Progenitor cell of endocrine pancreas (in vitro differentiated cells): Measurements from ENCODE around the gene HTR3B. TPM values are rescaled to one million over a fixed set of nuclear protein-coding genes. Genes with fewer than 3 reads are reported as not detected.

ENCODE experiments used
- DNase-seq: peaks from one replicate; pipeline ENCODE4 v3.0.0; 2021; ENCODE audit warnings: low spot score; ENCODE audit not compliant: unreplicated experiment
- H3K27ac Mint-ChIP-seq: 2 replicates; pipeline ENCODE4 v1.8.0; 2021; ENCODE audit warnings: mild to moderate bottlenecking, moderate library complexity, mixed read lengths
- H3K27me3 Mint-ChIP-seq: 2 replicates; pipeline ENCODE4 v1.8.0; 2021; ENCODE audit warnings: mixed read lengths
- H3K36me3 Mint-ChIP-seq: 2 replicates; pipeline ENCODE4 v1.8.0; 2022; ENCODE audit warnings: mixed read lengths; ENCODE audit not compliant: insufficient read depth
- H3K4me1 Mint-ChIP-seq: 2 replicates; pipeline ENCODE4 v1.8.0; 2021; ENCODE audit warnings: low read depth, mixed read lengths
- H3K4me3 Mint-ChIP-seq: 2 replicates; pipeline ENCODE4 v1.8.0; 2021; ENCODE audit warnings: low read depth, mild to moderate bottlenecking, moderate library complexity, mixed read lengths
- H3K9me3 Mint-ChIP-seq: 2 replicates; pipeline ENCODE4 v1.8.0; 2021; ENCODE audit warnings: low read depth, mixed read lengths
- total RNA-seq: library from RNA; stranded (reverse); gene quantifications from 2 replicates; pipeline ENCODE4 v1.2.1, GENCODE V29; 2021
- TF ChIP-seq, protein P1 (sequence below): fragments of 200-600 bp; sonication (generic); IDR thresholded peaks from one replicate; pipeline ENCODE4 v1.5.0; 2021; ENCODE audit warnings: antibody characterized with exemption, mild to moderate bottlenecking; ENCODE audit not compliant: unreplicated experiment

HTR3B gene
- total RNA-seq, 1 donor from 2014 or later: not detected

DNA sequence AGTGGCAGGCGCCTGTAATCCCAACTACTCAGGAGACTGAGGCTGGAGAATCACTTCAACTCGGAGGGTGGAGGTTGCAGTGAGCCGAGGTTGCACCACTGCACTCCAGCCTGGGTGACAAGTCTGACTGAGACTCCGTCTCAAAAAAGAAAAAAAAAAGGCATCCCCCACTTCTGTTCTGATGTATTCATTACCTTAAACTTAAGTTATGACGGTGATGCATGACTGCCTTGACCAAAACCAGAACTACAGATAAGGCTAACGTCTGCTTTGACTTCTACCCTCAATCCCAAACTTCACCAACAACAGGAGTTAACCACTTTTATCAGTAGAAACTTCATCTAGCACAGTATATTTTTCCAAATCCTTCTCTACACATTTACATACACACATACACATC is 80.2 kb downstream of the HTR3B start:
- DNase-seq: no peak
- H3K4me3 Mint-ChIP-seq: no peak overlapping the region
- no peaks in the 10 kb centered on the region for H3K9me3 Mint-ChIP-seq
- H3K27me3 Mint-ChIP-seq: peaks cover 57% of the 10 kb centered on the region
- no peak overlapping the region for H3K27ac Mint-ChIP-seq
- TF ChIP-seq, protein P1, sequence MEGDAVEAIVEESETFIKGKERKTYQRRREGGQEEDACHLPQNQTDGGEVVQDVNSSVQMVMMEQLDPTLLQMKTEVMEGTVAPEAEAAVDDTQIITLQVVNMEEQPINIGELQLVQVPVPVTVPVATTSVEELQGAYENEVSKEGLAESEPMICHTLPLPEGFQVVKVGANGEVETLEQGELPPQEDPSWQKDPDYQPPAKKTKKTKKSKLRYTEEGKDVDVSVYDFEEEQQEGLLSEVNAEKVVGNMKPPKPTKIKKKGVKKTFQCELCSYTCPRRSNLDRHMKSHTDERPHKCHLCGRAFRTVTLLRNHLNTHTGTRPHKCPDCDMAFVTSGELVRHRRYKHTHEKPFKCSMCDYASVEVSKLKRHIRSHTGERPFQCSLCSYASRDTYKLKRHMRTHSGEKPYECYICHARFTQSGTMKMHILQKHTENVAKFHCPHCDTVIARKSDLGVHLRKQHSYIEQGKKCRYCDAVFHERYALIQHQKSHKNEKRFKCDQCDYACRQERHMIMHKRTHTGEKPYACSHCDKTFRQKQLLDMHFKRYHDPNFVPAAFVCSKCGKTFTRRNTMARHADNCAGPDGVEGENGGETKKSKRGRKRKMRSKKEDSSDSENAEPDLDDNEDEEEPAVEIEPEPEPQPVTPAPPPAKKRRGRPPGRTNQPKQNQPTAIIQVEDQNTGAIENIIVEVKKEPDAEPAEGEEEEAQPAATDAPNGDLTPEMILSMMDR: no peak
- H3K36me3 Mint-ChIP-seq: no peaks in the 10 kb centered on the region
- H3K4me1 Mint-ChIP-seq: no peaks in the 10 kb centered on the region

DNA sequence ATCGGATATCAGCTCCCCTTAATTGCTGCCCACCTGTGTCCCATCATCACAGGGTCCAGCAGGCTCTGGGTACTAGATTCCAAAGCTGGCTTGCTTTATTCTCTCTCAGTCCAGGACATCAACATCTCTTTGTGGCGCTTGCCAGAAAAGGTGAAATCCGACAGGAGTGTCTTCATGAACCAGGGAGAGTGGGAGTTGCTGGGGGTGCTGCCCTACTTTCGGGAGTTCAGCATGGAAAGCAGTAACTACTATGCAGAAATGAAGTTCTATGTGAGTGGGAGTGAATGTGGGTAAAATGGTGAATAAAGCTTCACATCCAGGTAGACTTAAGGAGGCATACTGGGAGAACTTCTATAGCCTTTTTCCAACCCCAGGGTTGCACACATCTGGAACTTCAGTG is 81.3 kb downstream of the HTR3B start:
- Mint-ChIP-seq H3K27ac (no peak overlapping the region), H3K4me3 (no peak overlapping the region), H3K9me3 (no peaks in the 10 kb centered on the region), H3K4me1 (no peaks in the 10 kb centered on the region), H3K36me3 (no peaks in the 10 kb centered on the region), H3K27me3 (peaks cover 49% of the 10 kb centered on the region)
- TF ChIP-seq, protein P1: no peak
- DNase-seq: no peak

GRCh38 chr11:113986351-113987140 is 82.0 kb downstream of the HTR3B start:
- no peaks in the 10 kb centered on the region for H3K9me3 Mint-ChIP-seq
- no peak for DNase-seq
- H3K4me1 Mint-ChIP-seq: no peaks in the 10 kb centered on the region
- peaks cover 46% of the 10 kb centered on the region for H3K27me3 Mint-ChIP-seq
- no peak overlapping the region for H3K27ac Mint-ChIP-seq
- H3K4me3 Mint-ChIP-seq: no peak overlapping the region
- TF ChIP-seq, protein P1: no peak
- H3K36me3 Mint-ChIP-seq: no peaks in the 10 kb centered on the region

- H3K9me3 Mint-ChIP-seq: no peaks in the 10 kb centered on the region
- H3K27me3 Mint-ChIP-seq: peaks cover 54% of the 10 kb centered on the region
- H3K4me1 Mint-ChIP-seq: no peaks in the 10 kb centered on the region
- H3K4me3 Mint-ChIP-seq: no peak overlapping the region
- no peak overlapping the region for H3K27ac Mint-ChIP-seq
- H3K36me3 Mint-ChIP-seq: no peaks in the 10 kb centered on the region
- TF ChIP-seq, protein P1: no peak
- DNase-seq: no peak
Observed at GRCh38 chr11:113989381-113989780, 84.8 kb downstream of the HTR3B start.

- H3K27ac Mint-ChIP-seq: no peak overlapping the region
- no peak for DNase-seq
- no peak overlapping the region for H3K4me3 Mint-ChIP-seq
- no peaks in the 10 kb centered on the region for H3K36me3 Mint-ChIP-seq
- H3K27me3 Mint-ChIP-seq: peaks cover 54% of the 10 kb centered on the region
- TF ChIP-seq, protein P1: no peak
- H3K9me3 Mint-ChIP-seq: no peaks in the 10 kb centered on the region
- no peaks in the 10 kb centered on the region for H3K4me1 Mint-ChIP-seq
Observed at GRCh38 chr11:113989916-113990315, 85.3 kb downstream of the HTR3B start.
